Keratinocyte (primary cell): ENCODE results near the gene PSMD14. TPM values are rescaled to one million over a fixed set of nuclear protein-coding genes. Genes with fewer than 3 reads are reported as not detected.

Source experiments
- DNase-seq: peaks from one replicate; pipeline ENCODE4 v3.0.0-alpha.2; 2011; ENCODE audit warnings: low read depth, missing footprints, low spot score
- FAIRE-seq: peaks from 2 replicates; lab custom pipeline; 2011; peaks lifted over from hg19 to GRCh38; lab: Jason Lieb, UNC
- H2AFZ ChIP-seq: 2 replicates; pipeline ENCODE4 v1.6.0; 2012; ENCODE audit warnings: low read length, control low read depth, inconsistent platforms; ENCODE audit not compliant: control insufficient read depth
- H3K27ac ChIP-seq: 2 replicates; pipeline ENCODE4 v1.5.1; 2011; ENCODE audit warnings: low read length; ENCODE audit not compliant: control insufficient read depth, insufficient read depth
- H3K27me3 ChIP-seq: 3 replicates; pipeline ENCODE4 v1.6.0; 2011; ENCODE audit warnings: low read length; ENCODE audit not compliant: control insufficient read depth, insufficient read depth; ENCODE audit errors: extremely low read depth
- H3K36me3 ChIP-seq, 2 experiments: 2 replicates in 1 of 2; 3 replicates in 1 of 2; pipeline ENCODE4 v1.5.1; 2011; ENCODE audit warnings: low read length in 2 of 2, mild to moderate bottlenecking in 1 of 2; ENCODE audit not compliant: control insufficient read depth in 2 of 2, insufficient read depth in 2 of 2; ENCODE audit errors: extremely low read depth in 1 of 2
- H3K4me1 ChIP-seq: 3 replicates; pipeline ENCODE4 v1.5.1; 2011; ENCODE audit warnings: low read length; ENCODE audit not compliant: control insufficient read depth, insufficient read depth; ENCODE audit errors: extremely low read depth
- H3K4me2 ChIP-seq: 3 replicates; pipeline ENCODE4 v1.6.0; 2011; ENCODE audit warnings: low read depth, low read length; ENCODE audit not compliant: control insufficient read depth, insufficient read depth; ENCODE audit errors: extremely low read depth
- H3K4me3 ChIP-seq, 3 experiments: fragments of 200-600 bp in 1 of 3; sonication (generic) in 1 of 3; 2 replicates in 2 of 3; 3 replicates in 1 of 3; pipeline ENCODE4 v1.5.1; 2011 to 2016; ENCODE audit warnings: low read length in 3 of 3, mild to moderate bottlenecking in 3 of 3, control low read depth in 2 of 3, inconsistent platforms in 1 of 3, low read depth in 1 of 3, mixed read lengths in 1 of 3, mixed run types in 1 of 3, moderate library complexity in 1 of 3; ENCODE audit not compliant: control insufficient read depth in 2 of 3, insufficient read depth in 2 of 3; ENCODE audit errors: extremely low read depth in 1 of 3
- H3K79me2 ChIP-seq: 2 replicates; pipeline ENCODE4 v1.6.0; 2012; ENCODE audit warnings: low read length; ENCODE audit not compliant: control insufficient read depth, insufficient read depth
- H3K9ac ChIP-seq: 3 replicates; pipeline ENCODE4 v1.6.0; 2011; ENCODE audit warnings: low read length; ENCODE audit not compliant: control insufficient read depth, insufficient read depth; ENCODE audit errors: extremely low read depth
- H3K9me1 ChIP-seq: 3 replicates; pipeline ENCODE4 v1.6.0; 2011; ENCODE audit warnings: low read length; ENCODE audit not compliant: control insufficient read depth, insufficient read depth; ENCODE audit errors: extremely low read depth
- H3K9me3 ChIP-seq: 2 replicates; pipeline ENCODE4 v1.5.1; 2012; ENCODE audit warnings: low read depth, low read length; ENCODE audit not compliant: control insufficient read depth
- H4K20me1 ChIP-seq: 3 replicates; pipeline ENCODE4 v1.6.0; 2011; ENCODE audit warnings: low read length; ENCODE audit not compliant: control insufficient read depth, insufficient read depth; ENCODE audit errors: extremely low read depth
- EZH2 ChIP-seq: IDR thresholded peaks from one replicate; pipeline ENCODE4 v1.6.1; 2012; ENCODE audit warnings: inconsistent platforms, mild to moderate bottlenecking, low read length, moderate library complexity
- dilution Hi-C: fragments of 300-500 bp; cut with MboI; formaldehyde crosslinking; loops from one replicate; pipeline ENCODE4 v1.7.0; 2020; ENCODE audit warnings: low sequenced_read_pairs; ENCODE audit not compliant: extremely low pct_ligation_motif_present
- polyA plus RNA-seq, 5 experiments: library from polyadenylated mRNA; depleted of rRNA in 3 of 5; stranded (reverse) in 3 of 5; stranded (forward) in 1 of 5; unstranded in 1 of 5; fragments of >200 nt; gene quantifications; 1 replicate in 1 of 5; 2 replicates in 3 of 5; 3 replicates in 1 of 5; pipeline versions ENCODE4 v1.2.1 to v1.2.3, GENCODE V29; 2011 to 2012; ENCODE audit warnings: missing spikeins in 2 of 5, low read depth in 1 of 5, low replicate concordance in 1 of 5
- TF ChIP-seq, protein P1 (sequence below), 3 experiments: IDR thresholded peaks in 1 of 3; conservative IDR thresholded peaks in 1 of 3; optimal IDR thresholded peaks in 1 of 3; 2 replicates in 2 of 3; 3 replicates in 1 of 3; pipeline versions ENCODE3 to v1.5.1; 2011; ENCODE audit warnings: low read length in 3 of 3, mild to moderate bottlenecking in 3 of 3, moderate library complexity in 2 of 3, control low read depth in 1 of 3, inconsistent platforms in 1 of 3; ENCODE audit not compliant: insufficient read depth in 2 of 3; ENCODE audit errors: extremely low read depth in 1 of 3

Gene PSMD14
- polyA plus RNA-seq, 1 donor (not counting 4 experiments of a cell fraction or from before 2014, with no cell fraction given), result 136 TPM

DNA sequence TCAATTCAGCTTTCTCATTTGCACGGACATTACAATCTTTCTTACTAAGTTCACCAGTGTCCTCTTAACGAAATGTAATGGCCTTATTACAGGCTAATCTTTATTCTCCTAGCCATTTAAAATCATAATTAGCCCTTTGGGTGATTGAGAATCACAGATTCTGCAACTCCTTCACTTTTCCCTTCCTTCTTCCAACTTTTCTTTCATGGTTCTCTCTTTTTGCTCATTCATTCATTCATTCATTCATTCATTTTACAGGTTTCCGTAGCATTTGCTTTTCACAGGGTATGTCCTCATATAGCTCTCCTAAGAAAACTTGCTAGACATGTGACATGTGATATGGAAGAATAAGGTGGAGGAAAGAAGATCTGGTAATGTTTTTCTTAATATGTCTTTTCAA, 123.9 kb downstream of the PSMD14 start:
- H3K36me3 ChIP-seq, result no peaks in the 10 kb centered on the region
- no peak overlapping the region for H3K4me2 ChIP-seq
- H4K20me1 ChIP-seq, result no peaks in the 10 kb centered on the region
- H3K27ac ChIP-seq, result no peak overlapping the region
- no peak for FAIRE-seq
- peaks cover 3% of the 10 kb centered on the region for H3K4me1 ChIP-seq
- peaks cover 39% of the 10 kb centered on the region for H3K27me3 ChIP-seq
- no peak overlapping the region for H3K9ac ChIP-seq
- no peaks in the 10 kb centered on the region for H3K9me1 ChIP-seq
- no peak for DNase-seq
- no peak for TF ChIP-seq EZH2
- TF ChIP-seq, protein P1, sequence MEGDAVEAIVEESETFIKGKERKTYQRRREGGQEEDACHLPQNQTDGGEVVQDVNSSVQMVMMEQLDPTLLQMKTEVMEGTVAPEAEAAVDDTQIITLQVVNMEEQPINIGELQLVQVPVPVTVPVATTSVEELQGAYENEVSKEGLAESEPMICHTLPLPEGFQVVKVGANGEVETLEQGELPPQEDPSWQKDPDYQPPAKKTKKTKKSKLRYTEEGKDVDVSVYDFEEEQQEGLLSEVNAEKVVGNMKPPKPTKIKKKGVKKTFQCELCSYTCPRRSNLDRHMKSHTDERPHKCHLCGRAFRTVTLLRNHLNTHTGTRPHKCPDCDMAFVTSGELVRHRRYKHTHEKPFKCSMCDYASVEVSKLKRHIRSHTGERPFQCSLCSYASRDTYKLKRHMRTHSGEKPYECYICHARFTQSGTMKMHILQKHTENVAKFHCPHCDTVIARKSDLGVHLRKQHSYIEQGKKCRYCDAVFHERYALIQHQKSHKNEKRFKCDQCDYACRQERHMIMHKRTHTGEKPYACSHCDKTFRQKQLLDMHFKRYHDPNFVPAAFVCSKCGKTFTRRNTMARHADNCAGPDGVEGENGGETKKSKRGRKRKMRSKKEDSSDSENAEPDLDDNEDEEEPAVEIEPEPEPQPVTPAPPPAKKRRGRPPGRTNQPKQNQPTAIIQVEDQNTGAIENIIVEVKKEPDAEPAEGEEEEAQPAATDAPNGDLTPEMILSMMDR (optimal IDR thresholded peaks at IDR 0.05 in 1 of 3, IDR thresholded peaks at IDR 0.05 in 1 of 3, conservative IDR thresholded peaks at IDR 0.05 in 1 of 3; ENCODE audit: extremely low read depth in 1 of 3, insufficient read depth in 2 of 3, low read length in 3 of 3), result no peak
- H3K4me3 ChIP-seq, result no peak overlapping the region
- no peaks in the 10 kb centered on the region for H3K9me3 ChIP-seq
- dilution Hi-C loops, result loop anchor here (25.0 kb wide), 1 partner anchor 505 kb away; no protein-coding TSS in a partner anchor
- no peak overlapping the region for H2AFZ ChIP-seq
- no peaks in the 10 kb centered on the region for H3K79me2 ChIP-seq

DNA sequence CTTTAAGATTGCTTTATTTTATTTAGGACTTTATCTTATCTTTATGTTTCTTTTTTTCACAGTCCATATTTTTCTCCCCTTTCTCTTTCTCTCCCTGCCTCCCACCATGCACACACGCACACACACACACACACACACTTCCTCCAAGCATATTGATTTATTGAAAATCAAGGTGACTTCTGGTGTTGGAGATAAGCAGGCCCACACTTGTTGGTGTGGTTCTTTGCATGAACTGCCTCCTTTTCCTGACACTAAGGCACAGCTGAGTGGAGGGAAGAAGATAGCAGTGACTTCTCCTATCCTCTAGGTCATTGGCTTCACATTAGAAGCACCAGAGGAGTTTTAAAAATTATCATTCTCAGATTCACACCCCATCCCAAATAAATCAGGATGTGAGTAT, 125.9 kb downstream of the PSMD14 start:
- Histone ChIP-seq H3K4me3 (no peak overlapping the region), H3K79me2 (no peaks in the 10 kb centered on the region), H2AFZ (no peak overlapping the region), H3K4me2 (no peak overlapping the region), H3K36me3 (no peaks in the 10 kb centered on the region), H3K4me1 (no peaks in the 10 kb centered on the region), H3K9me3 (no peaks in the 10 kb centered on the region), H4K20me1 (no peaks in the 10 kb centered on the region), H3K9ac (no peak overlapping the region), H3K27ac (no peak overlapping the region), H3K9me1 (no peaks in the 10 kb centered on the region), H3K27me3 (peaks cover 19% of the 10 kb centered on the region)
- no peak for TF ChIP-seq EZH2
- TF ChIP-seq, protein P1 (optimal IDR thresholded peaks at IDR 0.05 in 1 of 3, IDR thresholded peaks at IDR 0.05 in 1 of 3, conservative IDR thresholded peaks at IDR 0.05 in 1 of 3; ENCODE audit: extremely low read depth in 1 of 3, insufficient read depth in 2 of 3, low read length in 3 of 3), result no peak
- dilution Hi-C loops, result loop anchor here (25.0 kb wide), 1 partner anchor 503 kb away; no protein-coding TSS in a partner anchor
- DNase-seq, result no peak
- no peak for FAIRE-seq
